ENCODE data around the gene THADA.

The THADA gene

DNA sequence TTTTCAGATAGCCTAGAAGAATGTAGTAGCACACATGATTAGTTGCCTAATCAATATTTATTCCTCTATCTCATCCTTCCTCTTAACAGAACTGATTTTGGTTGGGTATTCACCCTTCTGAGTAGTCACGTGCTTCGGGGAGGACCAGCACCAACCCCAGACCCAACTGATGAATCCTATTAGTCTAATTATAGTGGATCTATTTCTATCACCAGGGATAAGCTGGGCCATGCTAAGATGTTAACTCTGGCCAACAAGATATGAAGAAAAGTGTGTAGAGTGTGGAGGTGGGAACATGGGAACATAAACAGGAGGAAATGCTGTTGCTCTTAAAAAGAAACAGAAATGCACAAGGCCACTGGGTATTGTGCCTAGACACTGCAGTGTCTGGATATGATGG, 119.9 kb downstream of the THADA start:
- TF ChIP-seq CTCF (IDR thresholded peaks at IDR 0.05; ENCODE audit: borderline replicate concordance, extremely low read depth, low read length, poor library complexity, severe bottlenecking) = no peak
- TF ChIP-seq EZH2 (IDR thresholded peaks at IDR 0.05; ENCODE audit: borderline replicate concordance, low read depth, low read length, severe bottlenecking) = no peak
- H3K27ac ChIP-seq (ENCODE audit: low read length) = no peak overlapping the region
- no peaks in the 10 kb centered on the region for H4K20me1 ChIP-seq (ENCODE audit: insufficient read depth, low read length)
- peaks cover 12% of the 10 kb centered on the region; the same call in 1 of the 2 replicates for H3K36me3 ChIP-seq (ENCODE audit: insufficient read depth, low read length)
- DNase-seq (no peak), ATAC-seq (ENCODE audit: insufficient read depth, low read depth) (no peak)
- H3K27me3 ChIP-seq (ENCODE audit: insufficient read depth, low read length, poor library complexity) = no peaks in the 10 kb centered on the region
- no peaks in the 10 kb centered on the region for H3K4me1 ChIP-seq (ENCODE audit: insufficient read depth, low read length)
- no peaks in the 10 kb centered on the region for H3K9me3 ChIP-seq (ENCODE audit: insufficient read depth, low read length, severe bottlenecking)
- H3K79me2 ChIP-seq (ENCODE audit: insufficient read depth, low read length) = no peaks in the 10 kb centered on the region
- H3K9ac ChIP-seq (ENCODE audit: low read depth, low read length) = no peak overlapping the region
- no peak overlapping the region for H3K4me3 ChIP-seq (ENCODE audit: low read depth in 1 of 2, low read length in 2 of 2)
- H2AFZ ChIP-seq (ENCODE audit: low read depth, low read length) = no peak overlapping the region
- H3K4me2 ChIP-seq (ENCODE audit: insufficient read depth, low read length) = no peak overlapping the region

DNA sequence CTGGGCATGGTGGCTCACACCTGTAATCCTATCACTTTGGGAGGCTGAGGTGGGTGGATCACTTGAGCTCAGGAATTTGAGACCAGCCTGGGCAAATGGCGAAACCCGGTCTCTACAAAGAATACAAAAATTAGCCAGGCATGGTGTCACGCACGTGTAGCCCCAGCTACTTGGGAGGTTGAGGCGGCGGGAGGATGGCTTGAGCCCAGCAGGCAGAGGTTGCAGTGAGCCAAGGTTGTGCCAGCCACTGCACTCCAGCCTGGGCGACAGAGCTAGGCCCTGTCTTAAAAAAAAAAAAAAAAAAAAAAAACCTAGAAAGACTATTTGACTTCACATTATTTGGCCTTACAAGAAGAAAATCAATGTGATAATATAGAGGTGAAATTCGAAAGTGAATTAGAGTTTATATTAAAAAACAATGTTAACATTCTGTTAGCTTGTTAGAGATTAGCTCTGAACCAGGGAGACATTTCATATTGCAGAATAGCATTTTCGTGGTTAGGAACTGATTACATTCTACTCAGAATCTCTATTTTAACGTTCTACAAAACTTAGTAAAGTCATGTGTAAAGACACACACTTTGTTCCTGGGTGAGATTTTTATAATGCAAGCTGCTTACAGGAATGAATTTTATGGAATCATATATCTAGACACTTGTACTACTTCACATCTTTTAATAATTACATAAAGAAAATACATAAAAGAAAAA, 120.5 kb downstream of the THADA start:
- Histone ChIP-seq H3K27me3 (ENCODE audit: insufficient read depth, low read length, poor library complexity) (no peaks in the 10 kb centered on the region), H3K79me2 (ENCODE audit: insufficient read depth, low read length) (no peaks in the 10 kb centered on the region), H3K4me2 (ENCODE audit: insufficient read depth, low read length) (no peak overlapping the region), H3K27ac (ENCODE audit: low read length) (no peak overlapping the region), H3K4me3 (ENCODE audit: low read depth in 1 of 2, low read length in 2 of 2) (no peak overlapping the region), H3K36me3 (ENCODE audit: insufficient read depth, low read length) (peaks cover 12% of the 10 kb centered on the region; the same call in 1 of the 2 replicates), H3K9me3 (ENCODE audit: insufficient read depth, low read length, severe bottlenecking) (no peaks in the 10 kb centered on the region), H3K9ac (ENCODE audit: low read depth, low read length) (no peak overlapping the region), H3K4me1 (ENCODE audit: insufficient read depth, low read length) (no peaks in the 10 kb centered on the region), H4K20me1 (ENCODE audit: insufficient read depth, low read length) (no peaks in the 10 kb centered on the region), H2AFZ (ENCODE audit: low read depth, low read length) (no peak overlapping the region)
- ATAC-seq (ENCODE audit: insufficient read depth, low read depth) (no peak), DNase-seq (no peak)
- TF ChIP-seq EZH2 (IDR thresholded peaks at IDR 0.05; ENCODE audit: borderline replicate concordance, low read depth, low read length, severe bottlenecking) = no peak
- no peak for TF ChIP-seq CTCF (IDR thresholded peaks at IDR 0.05; ENCODE audit: borderline replicate concordance, extremely low read depth, low read length, poor library complexity, severe bottlenecking)

DNA sequence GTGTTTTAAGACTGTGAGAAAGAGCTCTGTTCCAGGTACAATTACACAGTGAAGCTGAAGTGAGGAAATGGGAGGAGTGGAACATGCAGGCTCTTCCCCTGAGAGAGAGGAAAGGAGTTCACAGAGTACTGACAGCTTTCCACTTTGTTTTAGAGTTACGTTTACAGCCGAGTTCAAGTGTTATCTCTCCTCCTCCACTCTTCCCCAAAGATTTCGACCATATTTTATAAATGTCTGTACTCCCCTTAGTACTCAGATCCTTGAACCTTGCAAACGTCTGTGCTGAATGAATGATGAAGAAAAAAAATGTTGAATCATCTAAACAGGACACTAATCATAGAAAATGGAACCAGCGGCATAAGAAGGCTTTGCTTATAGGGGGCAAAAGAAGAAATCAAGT, 121.6 kb downstream of the THADA start:
- Histone ChIP-seq H3K4me1 (ENCODE audit: insufficient read depth, low read length) (no peaks in the 10 kb centered on the region), H3K4me3 (ENCODE audit: low read depth in 1 of 2, low read length in 2 of 2) (no peak overlapping the region), H3K27me3 (ENCODE audit: insufficient read depth, low read length, poor library complexity) (no peaks in the 10 kb centered on the region), H3K36me3 (ENCODE audit: insufficient read depth, low read length) (peaks cover 8% of the 10 kb centered on the region; the same call in 1 of the 2 replicates), H3K4me2 (ENCODE audit: insufficient read depth, low read length) (no peak overlapping the region), H3K27ac (ENCODE audit: low read length) (no peak overlapping the region), H4K20me1 (ENCODE audit: insufficient read depth, low read length) (no peaks in the 10 kb centered on the region), H3K9me3 (ENCODE audit: insufficient read depth, low read length, severe bottlenecking) (no peaks in the 10 kb centered on the region), H3K79me2 (ENCODE audit: insufficient read depth, low read length) (no peaks in the 10 kb centered on the region), H3K9ac (ENCODE audit: low read depth, low read length) (no peak overlapping the region), H2AFZ (ENCODE audit: low read depth, low read length) (no peak overlapping the region)
- ATAC-seq (ENCODE audit: insufficient read depth, low read depth) (no peak), DNase-seq (no peak)
- TF ChIP-seq EZH2 (IDR thresholded peaks at IDR 0.05; ENCODE audit: borderline replicate concordance, low read depth, low read length, severe bottlenecking) (no peak), CTCF (IDR thresholded peaks at IDR 0.05; ENCODE audit: borderline replicate concordance, extremely low read depth, low read length, poor library complexity, severe bottlenecking) (no peak)
